ENCODE measurements around the gene THRSP.

GRCh38 chr11:78080084-78080817 lies 16.6 kb downstream of the THRSP start:
- TF ChIP-seq CTCF (conservative IDR thresholded peaks at IDR 0.05; ENCODE audit: low read depth, low read length) (no peak), RAD21 (IDR thresholded peaks at IDR 0.05; ENCODE audit: low read length) (no peak), MAFK (IDR thresholded peaks at IDR 0.05; ENCODE audit: low read depth, low read length) (no peak), RCOR1 (IDR thresholded peaks at IDR 0.05; ENCODE audit: insufficient replicate concordance, low read length) (no peak), SMC3 (IDR thresholded peaks at IDR 0.05; ENCODE audit: low read depth, low read length) (no peak), POLR2A (IDR thresholded peaks at IDR 0.05; ENCODE audit: low read depth, low read length) (no peak), USF2 (IDR thresholded peaks at IDR 0.05; ENCODE audit: low read depth, low read length) (no peak), FOS (IDR thresholded peaks at IDR 0.05; ENCODE audit: low read depth, low read length) (no peak), CEBPB (IDR thresholded peaks at IDR 0.05; ENCODE audit: low read depth, low read length) (no peak), RFX5 (IDR thresholded peaks at IDR 0.05; ENCODE audit: low read depth, low read length) (no peak), ELK1 (IDR thresholded peaks at IDR 0.05; ENCODE audit: borderline replicate concordance, low read depth, low read length) (no peak), MXI1 (IDR thresholded peaks at IDR 0.05; ENCODE audit: borderline replicate concordance, low read depth, low read length) (no peak)

Measured in IMR-90 (cell line).